CD4-positive, alpha-beta memory T cell (primary cell): ENCODE data around the gene FGF1. TPM values are rescaled to one million over a fixed set of nuclear protein-coding genes. Genes with fewer than 3 reads are reported as not detected.

Experiments
- polyA plus RNA-seq, 2 donors: library from polyadenylated mRNA; unstranded; fragments of 300-500 nt; fragmentation: Illumina TruSeq; gene quantifications; one replicate each; pipeline ENCODE4 v1.2.3, GENCODE V29; 2021
- total RNA-seq, 2 experiments: library from RNA; stranded (reverse); gene quantifications; one replicate each; pipeline ENCODE4 v1.2.3, GENCODE V29; 2021

The FGF1 gene
- total and polyA plus RNA-seq, 4 experiments from 2014 or later = not detected

Other genes with a start within 250 kb of the FGF1 start
- gene ARHGAP26, start 84.3 kb upstream of the FGF1 start, total RNA-seq = 10 to 100 TPM; 22.6 to 22.7 TPM
- 10 to 100 TPM in 1 of 2 donors, 1 to 10 TPM in 1; 2.0 to 11.9 TPM for gene ARHGAP26, start 84.3 kb upstream of the FGF1 start, polyA plus RNA-seq